Fibroblast of villous mesenchyme (primary cell): Measurements from ENCODE around the gene HK2. TPM values are rescaled to one million over a fixed set of nuclear protein-coding genes. Genes with fewer than 3 reads are reported as not detected.

Experiments used
- DNase-seq: peaks from one replicate; pipeline ENCODE4 v3.0.0-alpha.2; 2010; ENCODE audit warnings: low read depth
- H3K4me3 ChIP-seq: 2 replicates; pipeline ENCODE4 v1.5.1; 2011; ENCODE audit warnings: low read depth, mild to moderate bottlenecking, low read length
- CTCF ChIP-seq: IDR thresholded peaks from 2 replicates; pipeline ENCODE4 v1.5.1; 2012; ENCODE audit warnings: low read depth, mild to moderate bottlenecking, low read length; ENCODE audit not compliant: insufficient read depth
- total RNA-seq: library from RNA; depleted of rRNA; stranded (reverse); fragments of >200 nt; gene quantifications from 2 replicates; pipeline ENCODE4 v1.2.3, GENCODE V29; 2012

Gene HK2
- total RNA-seq, 1 donor: 15.1 TPM

- no peak overlapping the region for H3K4me3 ChIP-seq
- peak; percentile 36 for DNase-seq
- TF ChIP-seq CTCF: no peak
Measured at GRCh38 chr2:74922592-74923227, 88.8 kb downstream of the HK2 start.

GRCh38 chr2:74924463-74925265 is 90.7 kb downstream of the HK2 start:
- no peak for TF ChIP-seq CTCF

GRCh38 chr2:74925361-74925786 is 91.4 kb downstream of the HK2 start:
- no peak overlapping the region for H3K4me3 ChIP-seq
- no peak for TF ChIP-seq CTCF
- DNase-seq: no peak

More at GRCh38 chr2:74924463-74925265, 90.7 kb downstream of the HK2 start:
- DNase-seq: no peak
- H3K4me3 ChIP-seq: no peak overlapping the region

DNA sequence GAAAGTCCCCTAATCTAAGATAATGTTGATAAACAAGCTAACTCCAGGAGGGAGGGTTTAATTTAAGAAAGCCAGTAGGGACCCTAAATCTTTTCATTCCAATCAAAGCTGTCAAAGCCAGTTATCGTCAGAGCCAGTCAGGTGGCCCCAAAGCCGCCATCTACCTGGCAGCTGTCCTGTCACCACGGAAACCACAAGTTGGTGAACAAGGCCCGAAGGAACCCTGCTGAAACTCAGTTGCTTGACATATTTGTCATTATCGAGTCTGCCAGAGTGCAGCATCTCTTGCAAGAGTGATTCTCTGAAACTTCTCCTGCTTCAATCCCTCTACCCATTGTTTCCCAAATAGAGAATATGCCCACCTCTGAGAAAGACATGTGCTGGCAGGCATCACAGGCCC is 93.7 kb downstream of the HK2 start:
- no peak overlapping the region for H3K4me3 ChIP-seq
- no peak for TF ChIP-seq CTCF
- DNase-seq: no peak

DNA sequence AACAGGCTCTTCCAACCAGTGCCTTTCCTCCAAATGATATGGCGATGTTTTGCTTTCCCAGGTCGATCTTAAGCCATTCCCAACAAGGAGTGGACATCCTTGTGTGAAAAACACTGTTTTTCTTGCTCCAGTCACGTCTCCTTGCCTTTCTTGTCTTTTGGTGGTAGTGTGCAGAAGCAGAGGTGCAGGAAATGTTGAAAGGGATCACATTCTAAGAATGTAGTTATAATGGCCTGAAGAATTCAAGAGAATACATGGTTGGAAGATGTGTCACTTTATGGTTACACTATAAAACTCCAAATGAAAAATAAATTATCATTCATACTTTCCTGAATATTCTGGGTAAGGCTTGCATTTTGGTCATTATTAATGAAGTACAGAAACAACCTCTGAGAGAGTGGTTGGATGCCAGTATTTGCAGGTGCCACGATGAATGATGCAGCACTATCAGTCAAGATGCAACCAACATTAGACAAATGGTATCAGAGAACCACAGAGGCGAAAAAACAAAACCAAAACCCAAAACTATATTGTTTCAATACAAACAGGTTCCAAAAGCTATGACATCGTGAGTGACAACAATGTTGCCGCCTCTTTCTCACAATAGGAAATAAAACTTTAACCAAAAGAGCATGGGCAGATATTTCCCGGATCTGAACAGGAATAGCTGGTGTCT is 97.0 kb downstream of the HK2 start:
- H3K4me3 ChIP-seq: no peak overlapping the region
- no peak for TF ChIP-seq CTCF
- no peak for DNase-seq

DNA sequence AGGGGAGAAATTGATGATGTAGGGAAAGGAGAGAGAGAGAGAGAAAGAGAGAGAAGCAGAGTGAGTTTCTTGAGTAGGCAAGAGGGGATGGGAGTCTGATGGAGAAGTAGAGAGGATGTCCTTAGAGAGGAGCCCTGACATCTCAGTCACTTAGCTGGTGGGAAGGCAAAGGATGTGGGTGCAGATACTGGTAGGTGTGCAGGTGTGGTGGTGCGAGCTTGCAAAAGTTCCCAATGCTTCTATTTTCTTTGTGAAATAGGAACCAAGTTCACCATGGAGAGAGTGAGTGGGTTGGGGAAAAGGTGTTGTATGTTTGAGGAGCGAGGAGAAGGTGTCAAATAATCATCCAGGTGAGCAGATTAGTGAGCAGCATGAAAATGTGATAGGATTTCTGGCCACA is 98.0 kb downstream of the HK2 start:
- no peak for DNase-seq
- TF ChIP-seq CTCF: no peak

More for the DNA sequence above, 98.0 kb downstream of the HK2 start:
- no peak overlapping the region for H3K4me3 ChIP-seq
